Fibroblast of lung (primary cell): ENCODE data around the gene DCBLD2. TPM values are rescaled to one million over a fixed set of nuclear protein-coding genes. Genes with fewer than 3 reads are reported as not detected.

Source experiments
- DNase-seq, 2 donors: peaks; one replicate each; pipeline versions ENCODE4 v3.0.0 to v3.0.0-alpha.2; 2010; ENCODE audit warnings: low read depth in 2 of 2
- H2AFZ ChIP-seq: 2 replicates; pipeline ENCODE4 v1.5.1; 2012; ENCODE audit warnings: low read length, control low read depth, inconsistent platforms
- H3K27ac ChIP-seq: 2 replicates; pipeline ENCODE4 v1.5.1; 2011; ENCODE audit warnings: low read length, control low read depth; ENCODE audit not compliant: insufficient read depth
- H3K27me3 ChIP-seq: 2 replicates; pipeline ENCODE4 v1.5.1; 2011; ENCODE audit warnings: mild to moderate bottlenecking, low read length; ENCODE audit not compliant: control insufficient read depth, insufficient read depth
- H3K36me3 ChIP-seq: 2 replicates; pipeline ENCODE4 v1.5.1; 2011; ENCODE audit warnings: low read length; ENCODE audit not compliant: control insufficient read depth, insufficient read depth
- H3K4me1 ChIP-seq: 2 replicates; pipeline ENCODE4 v1.5.1; 2011; ENCODE audit warnings: low read length; ENCODE audit not compliant: control insufficient read depth, insufficient read depth; ENCODE audit errors: extremely low read depth
- H3K4me2 ChIP-seq: 2 replicates; pipeline ENCODE4 v1.5.1; 2011; ENCODE audit warnings: low read length, control low read depth; ENCODE audit not compliant: insufficient read depth; ENCODE audit errors: extremely low read depth
- H3K4me3 ChIP-seq, 4 experiments: fragments of 200-600 bp in 1 of 4; sonication (generic) in 1 of 4; replicated peaks in 1 of 4; 2 replicates each; pipeline ENCODE4 v1.5.1; 2011 to 2016; ENCODE audit warnings: low read length in 4 of 4, low read depth in 3 of 4, mild to moderate bottlenecking in 3 of 4, control low read depth in 2 of 4, inconsistent platforms in 1 of 4, mixed read lengths in 1 of 4; ENCODE audit not compliant: insufficient read depth in 1 of 4; ENCODE audit errors: control extremely low read depth in 1 of 4
- H3K79me2 ChIP-seq: 2 replicates; pipeline ENCODE4 v1.5.1; 2012; ENCODE audit warnings: mild to moderate bottlenecking, low read length, inconsistent platforms; ENCODE audit not compliant: control insufficient read depth, insufficient read depth
- H3K9ac ChIP-seq: 2 replicates; pipeline ENCODE4 v1.5.1; 2011; ENCODE audit warnings: mild to moderate bottlenecking, low read length, control low read depth; ENCODE audit not compliant: insufficient read depth
- H3K9me3 ChIP-seq: 2 replicates; pipeline ENCODE4 v1.5.1; 2012; ENCODE audit warnings: low read depth, low read length; ENCODE audit not compliant: control insufficient read depth, insufficient read depth
- H4K20me1 ChIP-seq: 2 replicates; pipeline ENCODE4 v1.5.1; 2011; ENCODE audit warnings: low read length; ENCODE audit not compliant: control insufficient read depth, insufficient read depth; ENCODE audit errors: extremely low read depth
- EZH2 ChIP-seq: IDR thresholded peaks from 2 replicates; pipeline ENCODE4 v1.5.1; 2012; ENCODE audit warnings: low read length, control low read depth, mild to moderate bottlenecking; ENCODE audit errors: missing control alignments
- polyA plus RNA-seq, 2 donors: library from polyadenylated mRNA; depleted of rRNA in 1 of 2; stranded (reverse) in 1 of 2; unstranded in 1 of 2; fragments of >200 nt; gene quantifications; 2 replicates each; pipeline ENCODE4 v1.2.1, GENCODE V29; 2011 to 2012; ENCODE audit warnings: missing spikeins in 1 of 2
- total RNA-seq: library from RNA; depleted of rRNA; stranded (reverse); fragments of >200 nt; gene quantifications from 2 replicates; pipeline ENCODE4 v1.2.1, GENCODE V29; 2014
- TF ChIP-seq, protein P1 (sequence below), 2 donors: IDR thresholded peaks in 1 of 2; conservative IDR thresholded peaks in 1 of 2; 1 replicate in 1 of 2; 2 replicates in 1 of 2; pipeline ENCODE4 v1.5.1; 2011 to 2012; ENCODE audit warnings: low read length in 2 of 2, control low read depth in 1 of 2, inconsistent platforms in 1 of 2, low read depth in 1 of 2, mild to moderate bottlenecking in 1 of 2

Gene DCBLD2
- total and polyA plus RNA-seq, 2 donors (not counting 1 experiment from before 2014, with no cell fraction given), result 98.1 to 195 TPM

DNA sequence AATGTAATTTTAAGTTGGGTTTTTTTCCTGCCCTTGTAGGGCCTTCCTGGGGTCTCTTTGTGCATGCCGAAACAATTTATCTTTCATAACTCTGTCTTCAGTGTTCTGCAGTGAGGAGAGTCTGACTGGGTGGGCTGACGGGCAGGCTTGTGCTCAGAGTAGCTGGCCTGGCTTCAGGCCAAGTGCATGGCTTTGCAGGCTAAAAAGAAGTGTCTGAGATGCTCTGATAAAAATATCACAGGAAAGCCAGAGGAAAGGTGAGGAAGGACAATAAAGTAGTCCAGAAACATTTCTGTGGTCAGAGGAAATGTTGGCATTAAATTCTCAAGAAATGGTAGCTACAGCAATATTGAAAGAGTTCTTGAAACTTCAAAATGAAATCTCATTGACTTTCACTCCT, 112.8 kb downstream of the DCBLD2 start:
- Histone ChIP-seq H3K4me3 (no peak overlapping the region), H3K79me2 (no peaks in the 10 kb centered on the region), H3K9ac (no peak overlapping the region), H3K4me1 (peaks cover 16% of the 10 kb centered on the region), H3K27ac (no peak overlapping the region), H2AFZ (no peak overlapping the region), H3K27me3 (no peaks in the 10 kb centered on the region), H3K9me3 (no peaks in the 10 kb centered on the region), H4K20me1 (no peaks in the 10 kb centered on the region), H3K36me3 (no peaks in the 10 kb centered on the region), H3K4me2 (no peak overlapping the region)
- DNase-seq, result peak in 1 of 2 donors; percentile 45
- TF ChIP-seq EZH2, result no peak
- TF ChIP-seq, protein P1, sequence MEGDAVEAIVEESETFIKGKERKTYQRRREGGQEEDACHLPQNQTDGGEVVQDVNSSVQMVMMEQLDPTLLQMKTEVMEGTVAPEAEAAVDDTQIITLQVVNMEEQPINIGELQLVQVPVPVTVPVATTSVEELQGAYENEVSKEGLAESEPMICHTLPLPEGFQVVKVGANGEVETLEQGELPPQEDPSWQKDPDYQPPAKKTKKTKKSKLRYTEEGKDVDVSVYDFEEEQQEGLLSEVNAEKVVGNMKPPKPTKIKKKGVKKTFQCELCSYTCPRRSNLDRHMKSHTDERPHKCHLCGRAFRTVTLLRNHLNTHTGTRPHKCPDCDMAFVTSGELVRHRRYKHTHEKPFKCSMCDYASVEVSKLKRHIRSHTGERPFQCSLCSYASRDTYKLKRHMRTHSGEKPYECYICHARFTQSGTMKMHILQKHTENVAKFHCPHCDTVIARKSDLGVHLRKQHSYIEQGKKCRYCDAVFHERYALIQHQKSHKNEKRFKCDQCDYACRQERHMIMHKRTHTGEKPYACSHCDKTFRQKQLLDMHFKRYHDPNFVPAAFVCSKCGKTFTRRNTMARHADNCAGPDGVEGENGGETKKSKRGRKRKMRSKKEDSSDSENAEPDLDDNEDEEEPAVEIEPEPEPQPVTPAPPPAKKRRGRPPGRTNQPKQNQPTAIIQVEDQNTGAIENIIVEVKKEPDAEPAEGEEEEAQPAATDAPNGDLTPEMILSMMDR (conservative IDR thresholded peaks at IDR 0.05 in 1 of 2, IDR thresholded peaks at IDR 0.05 in 1 of 2; ENCODE audit: low read depth in 1 of 2, low read length in 2 of 2), result no peak

DNA sequence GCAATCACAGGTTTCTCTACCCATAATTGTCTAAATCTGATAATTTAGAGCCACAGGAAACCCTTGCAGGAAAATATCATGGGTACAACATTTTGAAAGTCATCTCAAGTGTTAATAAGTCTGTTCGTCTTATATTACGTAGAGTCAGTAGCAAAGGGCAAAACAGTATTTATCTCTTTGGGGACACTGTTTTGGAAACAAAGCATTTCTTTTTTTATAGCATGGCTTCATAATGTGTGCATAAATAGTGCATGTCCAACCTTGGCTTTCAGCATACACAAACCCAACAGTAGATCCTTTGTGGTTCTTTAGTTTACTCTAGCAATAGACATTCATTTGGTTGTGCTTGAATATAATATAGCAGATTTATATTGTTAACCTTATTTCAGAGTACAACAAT, 114.3 kb downstream of the DCBLD2 start:
- TF ChIP-seq EZH2, result no peak
- TF ChIP-seq, protein P1 (conservative IDR thresholded peaks at IDR 0.05 in 1 of 2, IDR thresholded peaks at IDR 0.05 in 1 of 2; ENCODE audit: low read depth in 1 of 2, low read length in 2 of 2), result no peak
- H3K36me3 ChIP-seq, result no peaks in the 10 kb centered on the region
- H4K20me1 ChIP-seq, result no peaks in the 10 kb centered on the region
- peaks cover 16% of the 10 kb centered on the region for H3K4me1 ChIP-seq
- H3K79me2 ChIP-seq, result no peaks in the 10 kb centered on the region
- H2AFZ ChIP-seq, result no peak overlapping the region
- no peaks in the 10 kb centered on the region for H3K9me3 ChIP-seq
- no peak overlapping the region for H3K9ac ChIP-seq
- no peak overlapping the region for H3K4me2 ChIP-seq
- no peak for DNase-seq
- H3K4me3 ChIP-seq, result no peak overlapping the region
- no peaks in the 10 kb centered on the region for H3K27me3 ChIP-seq
- H3K27ac ChIP-seq, result no peak overlapping the region

DNA sequence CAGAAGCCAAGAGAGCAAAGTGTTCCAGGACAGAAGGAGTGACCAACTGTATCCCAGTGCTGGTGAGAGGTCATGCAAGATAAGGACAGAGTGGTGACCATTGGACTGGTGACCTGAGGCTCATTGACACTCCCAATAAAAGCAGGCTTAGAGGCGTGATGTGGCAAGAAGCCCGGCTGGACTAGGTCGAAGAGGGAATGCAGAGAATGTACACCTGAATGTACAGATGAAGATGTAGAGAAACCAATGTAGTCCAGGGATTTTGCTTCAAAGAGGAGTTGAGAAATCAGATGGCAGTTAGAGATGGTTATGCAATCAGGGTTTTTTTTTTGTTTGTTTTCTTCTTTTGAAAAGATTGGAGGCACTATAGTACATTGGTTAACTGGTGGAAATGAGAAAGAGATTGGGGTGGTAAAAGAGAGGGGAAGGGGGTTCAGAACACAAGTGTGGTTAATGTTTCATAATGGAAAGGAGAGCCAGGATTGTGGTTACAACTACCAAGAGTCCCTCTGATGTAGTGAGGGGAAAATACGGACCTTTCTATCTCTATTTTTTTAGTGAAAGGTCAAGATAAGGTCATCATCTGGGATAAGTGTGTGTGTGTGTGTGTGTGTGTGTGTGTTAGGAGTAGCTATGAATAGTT, 115.0 kb downstream of the DCBLD2 start:
- DNase-seq, result peak; percentile 17 to 48
- Histone ChIP-seq H3K36me3 (no peaks in the 10 kb centered on the region), H3K9ac (no peak overlapping the region), H4K20me1 (no peaks in the 10 kb centered on the region), H3K27me3 (no peaks in the 10 kb centered on the region), H3K4me3 (no peak overlapping the region), H2AFZ (no peak overlapping the region), H3K9me3 (no peaks in the 10 kb centered on the region), H3K4me1 (peaks cover 16% of the 10 kb centered on the region), H3K27ac (no peak overlapping the region), H3K79me2 (no peaks in the 10 kb centered on the region), H3K4me2 (no peak overlapping the region)
- no peak for TF ChIP-seq EZH2
- TF ChIP-seq, protein P1 (conservative IDR thresholded peaks at IDR 0.05 in 1 of 2, IDR thresholded peaks at IDR 0.05 in 1 of 2; ENCODE audit: low read depth in 1 of 2, low read length in 2 of 2), result no peak
